OCI-LY3 (cell line): ENCODE data around the gene NIPAL4.

ENCODE experiments used
- CTCF ChIP-seq: fragments of 200-600, 300-600 bp; sonication (generic); IDR thresholded peaks from 2 replicates; pipeline ENCODE4 v1.5.1; 2014; ENCODE audit warnings: antibody characterized with exemption, low read length, low read depth
- EZH2phosphoT487 ChIP-seq: fragments of 200-600 bp; shearing (Covaris generic); IDR thresholded peaks from 2 replicates; pipeline ENCODE4 v1.6.1; 2018; ENCODE audit warnings: antibody characterized with exemption, mixed run types, low read depth

- TF ChIP-seq CTCF (no peak), EZH2phosphoT487 (no peak)
These were observed 36.9 kb downstream of the NIPAL4 start for GRCh38 chr5:157496864-157497263.
